ENCODE measurements around the gene OR13J1. TPM values are rescaled to one million over a fixed set of nuclear protein-coding genes. Genes with fewer than 3 reads are reported as not detected.
A peak's percentile ranks its signal among the peaks of the same experiment; 100 is the strongest.
"Not testable (repeated sequence)": the region's sequence is repeated elsewhere in the genome, so short reads cannot be mapped to it uniquely, and the experiment has no call there.

Gene OR13J1
- total RNA-seq, 4 donors from 2014 or later: not detected

DNA sequence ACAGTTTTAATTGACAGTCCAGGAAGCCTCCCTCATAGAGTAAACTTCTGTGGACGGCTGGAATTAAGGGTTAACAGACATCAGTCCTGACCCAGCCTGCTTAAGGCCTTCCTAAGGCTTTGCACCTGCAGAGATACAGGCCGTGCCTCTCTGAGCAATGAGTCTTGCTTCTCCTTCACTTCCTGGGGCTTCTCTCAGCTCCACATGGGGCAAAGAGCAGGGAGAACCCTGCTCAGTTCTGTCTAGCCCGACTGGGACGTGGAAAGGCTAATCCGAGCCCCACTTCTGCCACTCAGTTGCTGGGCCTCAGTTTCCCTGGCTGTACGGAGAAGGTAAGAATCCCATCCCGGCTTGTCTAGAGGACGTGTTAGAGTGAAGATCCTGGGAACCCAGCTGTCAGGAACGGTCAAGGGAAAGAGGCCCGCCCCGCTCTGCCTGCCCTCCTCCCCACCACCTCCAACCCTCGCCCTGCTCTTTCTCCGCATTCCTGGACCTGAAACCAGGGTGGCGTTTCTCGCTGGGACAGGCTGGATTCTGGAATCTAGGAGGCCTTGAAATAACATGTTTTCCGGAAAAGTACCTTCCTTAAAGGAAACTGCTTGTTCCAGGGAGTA lies 45.6 kb upstream of the OR13J1 start:
- Histone ChIP-seq H3K4me1 (peaks cover 31% of the 10 kb centered on the region), H3K27me3 (no peaks in the 10 kb centered on the region), H3K4me3 (no peak overlapping the region), H3K36me3 (no peaks in the 10 kb centered on the region), H3K27ac (peak overlapping the region; percentile 70), H3K9me3 (no peaks in the 10 kb centered on the region)
- DNase-seq (ENCODE audit: low spot score in 2 of 2): no peak
- 79% methylated on average over 16 of the region's 16 CpGs for WGBS
- TF ChIP-seq POLR2AphosphoS5 (IDR thresholded peaks at IDR 0.05) (no peak), EP300 (IDR thresholded peaks at IDR 0.05) (no peak), POLR2A (IDR thresholded peaks at IDR 0.05) (no peak)
- TF ChIP-seq, protein P1, sequence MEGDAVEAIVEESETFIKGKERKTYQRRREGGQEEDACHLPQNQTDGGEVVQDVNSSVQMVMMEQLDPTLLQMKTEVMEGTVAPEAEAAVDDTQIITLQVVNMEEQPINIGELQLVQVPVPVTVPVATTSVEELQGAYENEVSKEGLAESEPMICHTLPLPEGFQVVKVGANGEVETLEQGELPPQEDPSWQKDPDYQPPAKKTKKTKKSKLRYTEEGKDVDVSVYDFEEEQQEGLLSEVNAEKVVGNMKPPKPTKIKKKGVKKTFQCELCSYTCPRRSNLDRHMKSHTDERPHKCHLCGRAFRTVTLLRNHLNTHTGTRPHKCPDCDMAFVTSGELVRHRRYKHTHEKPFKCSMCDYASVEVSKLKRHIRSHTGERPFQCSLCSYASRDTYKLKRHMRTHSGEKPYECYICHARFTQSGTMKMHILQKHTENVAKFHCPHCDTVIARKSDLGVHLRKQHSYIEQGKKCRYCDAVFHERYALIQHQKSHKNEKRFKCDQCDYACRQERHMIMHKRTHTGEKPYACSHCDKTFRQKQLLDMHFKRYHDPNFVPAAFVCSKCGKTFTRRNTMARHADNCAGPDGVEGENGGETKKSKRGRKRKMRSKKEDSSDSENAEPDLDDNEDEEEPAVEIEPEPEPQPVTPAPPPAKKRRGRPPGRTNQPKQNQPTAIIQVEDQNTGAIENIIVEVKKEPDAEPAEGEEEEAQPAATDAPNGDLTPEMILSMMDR (IDR thresholded peaks at IDR 0.05): no peak

DNA sequence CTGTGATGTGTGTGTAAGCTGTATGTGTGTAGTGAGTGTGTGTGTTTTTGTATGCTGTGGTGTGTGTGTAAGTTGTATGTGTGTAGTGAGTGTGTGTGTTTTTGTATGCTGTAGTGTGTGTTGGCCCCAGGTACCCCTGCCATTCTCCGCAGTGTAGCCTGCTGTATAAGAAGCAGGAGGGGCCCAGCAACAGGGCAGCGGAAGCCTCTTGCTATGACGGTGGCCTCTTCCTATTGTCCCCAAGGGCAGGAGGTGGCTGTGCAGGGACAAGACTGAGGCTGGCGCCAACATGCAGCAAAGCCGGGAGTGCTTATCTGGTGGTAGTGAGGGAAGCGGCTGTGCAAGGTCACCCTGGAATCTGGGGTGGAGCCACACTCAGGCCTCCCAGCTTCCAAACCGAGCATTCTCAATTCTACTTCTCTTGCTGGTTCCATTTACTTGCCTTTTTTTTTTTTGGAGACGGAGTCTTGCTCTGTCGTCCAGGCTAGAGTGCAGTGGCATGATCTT lies 44.2 kb upstream of the OR13J1 start:
- Histone ChIP-seq H3K27me3 (no peaks in the 10 kb centered on the region), H3K4me3 (no peak overlapping the region), H3K4me1 (peaks cover 45% of the 10 kb centered on the region), H3K36me3 (no peaks in the 10 kb centered on the region), H3K9me3 (no peaks in the 10 kb centered on the region), H3K27ac (peak overlapping the region; percentile 45)
- DNase-seq (ENCODE audit: low spot score in 2 of 2): no peak
- 28% methylated on average over 9 of the region's 9 CpGs for WGBS
- TF ChIP-seq POLR2AphosphoS5 (IDR thresholded peaks at IDR 0.05) (no peak), POLR2A (IDR thresholded peaks at IDR 0.05) (no peak), EP300 (IDR thresholded peaks at IDR 0.05) (no peak)
- TF ChIP-seq, protein P1 (IDR thresholded peaks at IDR 0.05): no peak

DNA sequence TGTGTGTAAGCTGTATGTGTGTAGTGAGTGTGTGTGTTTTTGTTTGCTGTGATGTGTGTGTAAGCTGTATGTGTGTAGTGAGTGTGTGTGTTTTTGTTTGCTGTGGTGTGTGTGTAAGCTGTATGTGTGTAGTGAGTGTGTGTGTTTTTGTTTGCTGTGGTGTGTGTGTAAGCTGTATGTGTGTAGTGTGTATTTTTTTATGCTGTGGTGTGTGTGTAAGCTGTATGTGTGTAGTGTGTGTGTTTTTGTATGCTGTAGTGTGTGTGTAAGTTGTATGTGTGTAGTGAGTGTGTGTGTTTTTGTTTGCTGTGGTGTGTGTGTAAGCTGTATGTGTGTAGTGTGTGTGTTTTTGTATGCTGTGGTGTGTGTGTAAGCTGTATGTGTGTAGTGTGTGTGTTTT lies 43.2 kb upstream of the OR13J1 start:
- H3K4me3 ChIP-seq; H3K27me3 ChIP-seq; H3K9me3 ChIP-seq; H3K36me3 ChIP-seq; DNase-seq (ENCODE audit: low spot score in 2 of 2); H3K27ac ChIP-seq: not testable (repeated sequence)
- peaks cover 55% of the 10 kb centered on the region for H3K4me1 ChIP-seq

DNA sequence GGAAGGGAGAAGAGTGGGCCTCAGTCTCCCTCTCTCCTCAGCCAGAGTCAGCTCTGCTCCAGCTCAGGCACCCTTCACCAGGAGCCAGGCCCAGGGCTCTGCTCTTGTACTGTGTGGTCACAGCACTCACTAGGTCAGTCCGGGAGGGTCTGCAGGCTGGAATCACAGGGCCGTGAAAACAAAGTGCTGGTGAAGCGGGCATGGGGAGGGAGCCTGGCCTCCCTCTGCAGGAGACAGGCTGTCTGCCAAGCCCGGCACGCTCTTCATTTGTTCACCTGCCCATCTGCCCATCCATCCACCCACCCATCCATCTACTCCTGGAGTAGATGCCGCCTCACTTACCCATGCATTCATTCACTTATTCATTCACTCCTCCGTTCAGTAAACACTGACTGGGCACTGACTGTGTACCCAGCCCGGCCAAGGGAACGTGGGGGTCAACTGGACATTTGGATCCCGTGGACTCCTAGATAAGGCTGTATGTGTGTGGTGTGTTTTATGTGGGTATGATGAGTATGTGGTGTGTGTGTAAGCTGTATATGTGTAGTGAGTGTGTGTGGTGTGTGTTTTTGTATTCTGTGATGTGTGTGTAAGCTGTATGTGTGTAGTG lies 42.7 kb upstream of the OR13J1 start:
- Histone ChIP-seq H3K4me1 (peaks cover 60% of the 10 kb centered on the region), H3K27ac (no peak overlapping the region), H3K36me3 (no peaks in the 10 kb centered on the region), H3K27me3 (no peaks in the 10 kb centered on the region), H3K4me3 (no peak overlapping the region), H3K9me3 (no peaks in the 10 kb centered on the region)
- WGBS: 93% methylated on average over 10 of the region's 10 CpGs
- DNase-seq (ENCODE audit: low spot score in 2 of 2): no peak
- TF ChIP-seq POLR2AphosphoS5 (IDR thresholded peaks at IDR 0.05): no peak
- no peak for TF ChIP-seq POLR2A (IDR thresholded peaks at IDR 0.05)
- TF ChIP-seq EP300 (IDR thresholded peaks at IDR 0.05): no peak
- TF ChIP-seq, protein P1 (IDR thresholded peaks at IDR 0.05): no peak

DNA sequence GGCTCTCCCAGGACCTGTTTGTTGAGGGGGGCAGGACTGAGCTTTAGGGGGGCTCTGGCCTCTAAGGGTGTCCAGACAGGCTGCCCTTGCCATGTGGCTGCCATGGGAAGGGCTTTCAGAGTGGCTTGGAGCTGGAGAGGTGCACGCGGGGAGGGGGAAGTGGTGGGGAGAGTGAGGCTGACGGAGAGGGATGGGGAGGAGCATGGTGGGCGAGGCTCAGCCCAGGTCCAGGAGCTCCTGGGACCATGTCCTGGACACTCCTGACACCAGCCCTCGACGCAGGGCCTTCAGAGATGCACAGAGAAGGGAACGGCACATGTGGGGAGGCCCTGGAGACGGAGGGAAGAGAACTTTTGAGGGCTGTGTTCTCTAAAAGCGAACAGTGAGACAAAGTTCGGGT lies 41.5 kb upstream of the OR13J1 start:
- no peak for DNase-seq (ENCODE audit: low spot score in 2 of 2)
- no peaks in the 10 kb centered on the region for H3K36me3 ChIP-seq
- H3K9me3 ChIP-seq: no peaks in the 10 kb centered on the region
- H3K4me3 ChIP-seq: no peak overlapping the region
- TF ChIP-seq EP300 (IDR thresholded peaks at IDR 0.05): no peak
- H3K27me3 ChIP-seq: no peaks in the 10 kb centered on the region
- H3K27ac ChIP-seq: no peak overlapping the region
- 83% methylated on average over 10 of the region's 10 CpGs for WGBS
- peaks cover 69% of the 10 kb centered on the region for H3K4me1 ChIP-seq

DNA sequence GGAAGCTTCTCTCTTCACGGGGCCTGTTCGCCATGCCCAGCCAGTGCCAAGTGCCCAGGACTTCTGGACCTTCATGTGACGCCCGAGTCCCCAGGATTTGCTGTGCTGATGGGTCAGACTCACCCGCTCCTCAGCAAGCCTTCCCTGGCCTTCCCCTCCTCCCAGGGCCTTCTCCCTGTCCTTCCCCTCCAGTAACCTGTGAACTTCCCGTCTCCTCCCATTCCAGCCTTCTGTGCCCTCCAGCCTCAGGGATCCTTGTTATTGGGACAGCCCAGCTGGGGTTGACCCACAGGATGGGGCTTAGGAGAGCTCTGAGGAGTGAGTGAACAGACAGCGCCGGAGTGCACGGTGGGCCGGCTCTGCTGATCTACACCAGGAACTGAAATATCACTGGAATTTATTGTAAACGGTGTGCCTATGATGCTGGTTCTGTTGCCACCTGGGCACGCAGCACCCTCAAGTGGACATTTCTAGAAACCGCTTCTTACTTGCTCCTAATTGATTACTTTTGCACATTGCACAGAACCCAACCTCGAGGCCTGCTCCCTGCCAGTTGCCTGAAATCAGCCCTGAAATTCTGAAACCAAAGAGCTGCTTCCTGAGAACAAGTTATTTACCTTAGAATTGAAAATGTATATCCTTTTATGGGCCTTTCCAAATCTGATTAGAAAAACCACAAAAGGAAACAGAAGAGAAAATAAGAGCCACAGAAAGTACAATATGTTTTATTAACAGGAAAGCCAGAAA lies 40.6 kb upstream of the OR13J1 start:
- no peak for DNase-seq (ENCODE audit: low spot score in 2 of 2)
- H3K4me3 ChIP-seq: no peak overlapping the region
- WGBS: 60% methylated on average over 14 of the region's 14 CpGs
- H3K27ac ChIP-seq: peak overlapping the region; percentile 40
- H3K4me1 ChIP-seq: peaks cover 72% of the 10 kb centered on the region
- no peaks in the 10 kb centered on the region for H3K27me3 ChIP-seq
- TF ChIP-seq POLR2AphosphoS5 (IDR thresholded peaks at IDR 0.05) (no peak), EP300 (IDR thresholded peaks at IDR 0.05) (no peak), POLR2A (IDR thresholded peaks at IDR 0.05) (no peak)
- TF ChIP-seq, protein P1 (IDR thresholded peaks at IDR 0.05): peak in 1 of 2 donors; percentile 25
- H3K36me3 ChIP-seq: no peaks in the 10 kb centered on the region
- H3K9me3 ChIP-seq: no peaks in the 10 kb centered on the region

Measured in suprapubic skin (tissue), 4 donors.